D721Med (cell line): Measurements from ENCODE around the gene TMEM52B.
"Not testable (repeated sequence)": the region's sequence is repeated elsewhere in the genome, so short reads cannot be mapped to it uniquely, and the experiment has no call there.

Experiments
- DNase-seq: peaks from one replicate; pipeline ENCODE4 v3.0.0; 2011; ENCODE audit warnings: low spot score; ENCODE audit not compliant: insufficient read length
- FAIRE-seq: peaks from 2 replicates; lab custom pipeline; 2011; peaks lifted over from hg19 to GRCh38; lab: Jason Lieb, UNC
- CTCF ChIP-seq: IDR thresholded peaks from 2 replicates; pipeline ENCODE4 v1.5.1; 2012; ENCODE audit warnings: mild to moderate bottlenecking, control low read depth; ENCODE audit not compliant: insufficient read depth; ENCODE audit errors: missing control alignments

TMEM52B gene

GRCh38 chr12:10197879-10198278 is 19.0 kb downstream of the TMEM52B start:
- no peak for TF ChIP-seq CTCF
- DNase-seq (no peak), FAIRE-seq (no peak)

GRCh38 chr12:10204495-10204894 is 25.7 kb downstream of the TMEM52B start:
- FAIRE-seq, result not testable (repeated sequence)

DNA sequence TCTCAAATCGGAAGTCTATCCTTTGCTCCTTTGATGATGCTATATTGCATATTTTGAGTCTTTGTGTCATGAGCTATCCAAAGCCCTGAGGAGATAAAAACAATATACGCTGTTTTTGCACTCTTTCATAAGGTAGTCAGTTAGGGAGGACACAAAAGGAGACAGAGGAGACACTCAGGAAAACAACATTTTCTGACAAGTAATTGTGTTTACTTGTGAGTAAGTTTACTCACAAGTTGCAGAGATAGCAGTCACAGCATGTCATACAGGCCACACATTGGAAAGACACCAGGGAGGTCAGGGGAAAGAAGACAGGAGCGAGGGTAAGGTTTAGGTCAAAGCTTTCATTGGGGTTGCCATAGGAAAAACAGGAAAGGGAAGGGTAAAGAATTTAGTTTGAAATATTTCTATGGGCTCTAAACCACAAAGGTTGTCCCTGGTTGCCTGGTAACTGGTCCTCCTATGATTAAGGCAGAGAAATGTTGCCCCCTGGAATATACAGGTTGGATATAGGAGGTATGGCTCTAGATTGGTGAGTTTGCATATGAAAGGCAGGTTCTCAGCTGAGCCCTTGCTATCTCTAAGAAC is 26.5 kb downstream of the TMEM52B start:
- FAIRE-seq, result no peak
- no peak for TF ChIP-seq CTCF
- no peak for DNase-seq

More at GRCh38 chr12:10204495-10204894, 25.7 kb downstream of the TMEM52B start:
- not testable (repeated sequence) for DNase-seq

DNA sequence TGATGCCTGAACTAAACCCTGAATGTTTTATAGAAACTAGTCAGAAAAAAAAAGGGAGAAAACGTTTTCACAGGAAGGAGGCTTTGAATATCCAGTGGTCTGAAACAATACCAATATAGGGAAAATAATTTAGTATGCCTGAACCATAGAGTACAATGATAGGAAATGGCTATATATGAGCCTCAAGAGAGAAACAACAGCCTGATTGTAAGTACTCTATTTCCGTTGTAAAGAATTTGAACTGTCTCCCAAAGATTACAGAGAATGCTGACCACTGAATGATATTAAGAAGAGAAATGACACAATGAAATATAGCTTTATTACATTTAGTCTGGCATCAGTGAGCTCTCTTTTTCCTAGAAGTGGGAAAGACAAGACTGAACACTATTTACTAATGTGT is 28.3 kb downstream of the TMEM52B start:
- FAIRE-seq (no peak), DNase-seq (no peak)
- TF ChIP-seq CTCF, result no peak

GRCh38 chr12:10210225-10210624 is 31.4 kb downstream of the TMEM52B start:
- no peak for DNase-seq
- TF ChIP-seq CTCF, result no peak
- no peak for FAIRE-seq

DNA sequence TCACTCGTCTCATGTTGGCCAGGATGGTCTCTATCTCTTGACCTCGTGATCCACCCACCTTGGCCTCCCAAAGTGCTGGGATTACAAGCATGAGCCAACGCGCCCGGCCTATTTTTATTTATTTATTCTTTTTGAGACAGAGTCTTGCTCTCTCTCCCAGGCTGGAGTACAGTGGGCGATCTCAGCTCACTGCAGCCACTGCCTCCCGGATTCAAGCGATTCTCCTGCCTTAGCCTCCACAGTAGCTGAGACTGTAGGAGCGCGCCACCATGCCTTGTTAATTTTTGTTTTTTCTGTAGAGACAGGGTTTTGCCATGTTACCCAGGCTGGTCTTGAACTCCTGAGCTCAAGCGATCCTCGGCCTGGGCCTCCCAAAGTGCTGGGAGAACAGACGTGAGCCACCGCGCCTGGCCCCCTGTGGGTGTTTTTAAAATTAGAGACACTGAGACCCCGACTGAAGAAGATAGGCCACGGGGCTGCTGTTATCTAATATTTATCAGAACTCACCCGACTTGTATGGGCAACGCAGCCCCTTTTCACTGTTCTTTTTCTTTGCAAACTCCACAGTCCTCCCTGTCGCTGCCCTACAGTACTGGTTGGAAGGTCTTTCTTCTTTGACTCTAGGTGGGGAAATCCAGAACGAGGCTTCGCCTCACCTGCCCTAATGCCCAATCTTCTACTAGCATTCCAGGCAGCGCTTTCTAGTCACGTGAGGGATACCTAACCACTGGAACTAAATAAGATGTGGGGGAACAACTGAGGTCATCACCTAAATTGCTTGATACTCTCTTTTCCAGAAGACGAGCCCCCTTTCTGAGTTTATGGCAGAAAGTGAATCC is 32.5 kb downstream of the TMEM52B start:
- DNase-seq (no peak), FAIRE-seq (no peak)
- TF ChIP-seq CTCF, result no peak

GRCh38 chr12:10211940-10212738 is 33.3 kb downstream of the TMEM52B start:
- no peak for TF ChIP-seq CTCF
- FAIRE-seq (no peak), DNase-seq (peak; percentile 76)
